ENCODE results near the gene IGFLR1.

The IGFLR1 gene

GRCh38 chr19:35730326-35730725 is 11.9 kb downstream of the IGFLR1 start:
- Histone ChIP-seq H3K9ac (ENCODE audit: low read length) (no peak overlapping the region), H3K27ac (ENCODE audit: low read depth, low read length) (no peak overlapping the region), H3K9me3 (ENCODE audit: insufficient read depth, low read depth, low read length) (no peaks in the 10 kb centered on the region), H2BK5ac (ENCODE audit: low read depth, low read length, poor library complexity) (no peak overlapping the region), H3K23ac (ENCODE audit: low read length) (no peak overlapping the region), H3K18ac (ENCODE audit: low read length) (no peak overlapping the region), H3K79me2 (ENCODE audit: control insufficient read depth, insufficient read depth, low read length, poor library complexity) (no peaks in the 10 kb centered on the region), H4K91ac (ENCODE audit: low read depth, low read length) (no peak overlapping the region), H4K8ac (ENCODE audit: low read depth, low read length) (no peak overlapping the region), H2BK12ac (ENCODE audit: low read length) (no peak overlapping the region), H3K4ac (ENCODE audit: low read depth, low read length) (no peak overlapping the region), H4K12ac (ENCODE audit: low read depth, low read length) (peak overlapping the region; percentile 25), H3K27me3 (ENCODE audit: insufficient read depth, low read length) (no peaks in the 10 kb centered on the region), H2AK5ac (ENCODE audit: low read length) (no peak overlapping the region), H3K14ac (ENCODE audit: low read length) (no peak overlapping the region), H3K4me3 (ENCODE audit: low read depth, low read length) (no peak overlapping the region), H3K4me2 (ENCODE audit: low read length) (no peak overlapping the region), H3K4me1 (ENCODE audit: control insufficient read depth in 1 of 2, insufficient read depth in 2 of 2, low read length in 2 of 2) (no peaks in the 10 kb centered on the region), H3K79me1 (ENCODE audit: low read length) (peaks cover 3% of the 10 kb centered on the region), H2BK120ac (ENCODE audit: insufficient read depth, low read length, poor library complexity) (no peak overlapping the region), H3K36me3 (ENCODE audit: control insufficient read depth in 1 of 2, insufficient read depth in 2 of 2, low read length in 2 of 2) (peaks cover 95 to 96% of the 10 kb centered on the region in 2 experiments), H2AFZ (ENCODE audit: insufficient read depth, low read length, poor library complexity) (no peak overlapping the region)
- no peak for DNase-seq
- WGBS (ENCODE audit: extremely low coverage, insufficient coverage, insufficient read length) = no CpG with 5 or more reads among the region's 18 CpGs

DNA sequence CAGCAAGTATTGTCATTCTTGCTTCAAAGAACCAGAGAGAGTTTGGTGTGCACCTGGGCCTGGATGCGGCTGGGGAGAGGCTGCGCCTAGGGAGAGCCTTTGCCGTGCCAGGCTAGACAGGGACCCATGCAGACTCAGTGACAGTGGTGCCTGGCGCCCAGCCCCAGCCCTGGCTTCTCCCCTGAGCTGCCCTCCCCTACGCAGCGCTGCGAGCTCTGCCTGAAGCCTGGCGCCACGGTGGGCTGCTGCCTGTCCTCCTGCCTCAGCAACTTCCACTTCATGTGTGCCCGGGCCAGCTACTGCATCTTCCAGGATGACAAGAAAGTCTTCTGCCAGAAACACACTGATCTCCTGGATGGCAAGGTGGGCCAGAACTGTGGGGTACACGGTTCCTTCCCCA is 12.5 kb downstream of the IGFLR1 start:
- Histone ChIP-seq H3K4me2 (ENCODE audit: low read length) (no peak overlapping the region), H3K27ac (ENCODE audit: low read depth, low read length) (no peak overlapping the region), H3K4ac (ENCODE audit: low read depth, low read length) (no peak overlapping the region), H3K9me3 (ENCODE audit: insufficient read depth, low read depth, low read length) (no peaks in the 10 kb centered on the region), H4K8ac (ENCODE audit: low read depth, low read length) (no peak overlapping the region), H2AK5ac (ENCODE audit: low read length) (no peak overlapping the region), H4K12ac (ENCODE audit: low read depth, low read length) (no peak overlapping the region), H3K9ac (ENCODE audit: low read length) (no peak overlapping the region), H3K79me1 (ENCODE audit: low read length) (peaks cover 3% of the 10 kb centered on the region), H3K27me3 (ENCODE audit: insufficient read depth, low read length) (no peaks in the 10 kb centered on the region), H3K4me3 (ENCODE audit: low read depth, low read length) (no peak overlapping the region), H3K18ac (ENCODE audit: low read length) (no peak overlapping the region), H2BK5ac (ENCODE audit: low read depth, low read length, poor library complexity) (no peak overlapping the region), H3K23ac (ENCODE audit: low read length) (no peak overlapping the region), H3K4me1 (ENCODE audit: control insufficient read depth in 1 of 2, insufficient read depth in 2 of 2, low read length in 2 of 2) (no peaks in the 10 kb centered on the region), H3K36me3 (ENCODE audit: control insufficient read depth in 1 of 2, insufficient read depth in 2 of 2, low read length in 2 of 2) (peaks cover 95 to 96% of the 10 kb centered on the region in 2 experiments), H2BK12ac (ENCODE audit: low read length) (no peak overlapping the region), H3K14ac (ENCODE audit: low read length) (no peak overlapping the region), H3K79me2 (ENCODE audit: control insufficient read depth, insufficient read depth, low read length, poor library complexity) (no peaks in the 10 kb centered on the region), H2AFZ (ENCODE audit: insufficient read depth, low read length, poor library complexity) (no peak overlapping the region), H2BK120ac (ENCODE audit: insufficient read depth, low read length, poor library complexity) (no peak overlapping the region), H4K91ac (ENCODE audit: low read depth, low read length) (no peak overlapping the region)
- DNase-seq = no peak
- no CpG with 5 or more reads among the region's 11 CpGs for whole genome bisulfite sequencing (ENCODE audit: extremely low coverage, insufficient coverage, insufficient read length)

- Histone ChIP-seq H3K9ac (ENCODE audit: low read length) (no peak overlapping the region), H3K36me3 (ENCODE audit: control insufficient read depth in 1 of 2, insufficient read depth in 2 of 2, low read length in 2 of 2) (peaks cover 95 to 96% of the 10 kb centered on the region in 2 experiments), H2BK12ac (ENCODE audit: low read length) (no peak overlapping the region), H2BK5ac (ENCODE audit: low read depth, low read length, poor library complexity) (no peak overlapping the region), H3K14ac (ENCODE audit: low read length) (no peak overlapping the region), H3K23ac (ENCODE audit: low read length) (no peak overlapping the region), H3K27me3 (ENCODE audit: insufficient read depth, low read length) (no peaks in the 10 kb centered on the region), H2AK5ac (ENCODE audit: low read length) (no peak overlapping the region), H3K9me3 (ENCODE audit: insufficient read depth, low read depth, low read length) (no peaks in the 10 kb centered on the region), H3K79me2 (ENCODE audit: control insufficient read depth, insufficient read depth, low read length, poor library complexity) (no peaks in the 10 kb centered on the region), H3K79me1 (ENCODE audit: low read length) (peaks cover under 1% of the 10 kb centered on the region), H4K8ac (ENCODE audit: low read depth, low read length) (no peak overlapping the region), H3K4me3 (ENCODE audit: low read depth, low read length) (no peak overlapping the region), H3K4me1 (ENCODE audit: control insufficient read depth in 1 of 2, insufficient read depth in 2 of 2, low read length in 2 of 2) (no peaks in the 10 kb centered on the region), H3K27ac (ENCODE audit: low read depth, low read length) (no peak overlapping the region), H3K4me2 (ENCODE audit: low read length) (no peak overlapping the region), H4K91ac (ENCODE audit: low read depth, low read length) (no peak overlapping the region), H2AFZ (ENCODE audit: insufficient read depth, low read length, poor library complexity) (no peak overlapping the region), H3K18ac (ENCODE audit: low read length) (no peak overlapping the region), H4K12ac (ENCODE audit: low read depth, low read length) (no peak overlapping the region), H2BK120ac (ENCODE audit: insufficient read depth, low read length, poor library complexity) (no peak overlapping the region), H3K4ac (ENCODE audit: low read depth, low read length) (no peak overlapping the region)
- no CpG with 5 or more reads among the region's 18 CpGs for WGBS (ENCODE audit: extremely low coverage, insufficient coverage, insufficient read length)
- DNase-seq = no peak
Observed at GRCh38 chr19:35729021-35729420, 13.2 kb downstream of the IGFLR1 start.

DNA sequence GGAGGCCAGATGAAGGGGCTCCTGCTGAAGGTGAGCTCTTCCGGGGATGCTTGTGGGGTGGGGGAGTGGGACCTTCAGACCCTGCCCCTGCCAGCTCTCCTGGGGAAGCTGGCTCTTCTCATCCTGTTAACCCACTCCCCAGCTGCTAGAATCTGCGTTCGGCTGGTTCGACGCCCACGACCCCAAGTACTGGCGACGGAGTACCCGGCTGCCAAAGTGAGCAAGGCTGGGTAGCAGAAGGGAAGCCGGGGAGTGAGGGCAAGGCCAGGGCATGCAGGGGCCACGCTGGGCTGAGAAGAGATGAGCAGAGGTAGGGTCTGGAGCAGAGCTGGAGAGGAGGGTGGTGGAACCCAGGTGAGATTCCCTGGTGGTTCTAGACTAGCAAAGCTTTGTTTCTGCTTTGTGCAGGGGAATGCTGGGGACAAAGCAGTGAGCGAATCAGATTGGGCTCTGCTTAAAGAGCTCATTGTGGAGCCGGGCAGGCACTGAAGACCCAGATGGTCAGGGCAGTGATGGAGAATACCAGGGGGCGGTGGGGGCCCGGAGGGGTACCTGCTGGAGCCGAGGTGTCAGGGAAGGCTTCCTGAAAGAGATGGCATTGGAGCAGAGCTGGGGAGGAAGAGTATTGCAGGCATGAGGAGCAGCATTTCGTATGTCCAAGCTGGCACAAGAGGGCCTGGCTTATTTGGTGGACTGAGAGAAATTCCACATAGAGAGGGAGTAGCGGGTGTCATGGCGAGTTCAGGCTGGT is 14.1 kb downstream of the IGFLR1 start:
- no peak overlapping the region for H3K23ac ChIP-seq (ENCODE audit: low read length)
- H3K4me2 ChIP-seq (ENCODE audit: low read length) = no peak overlapping the region
- H3K9ac ChIP-seq (ENCODE audit: low read length) = no peak overlapping the region
- no peaks in the 10 kb centered on the region for H3K27me3 ChIP-seq (ENCODE audit: insufficient read depth, low read length)
- H2BK120ac ChIP-seq (ENCODE audit: insufficient read depth, low read length, poor library complexity) = no peak overlapping the region
- no peak for DNase-seq
- no peak overlapping the region for H2AK5ac ChIP-seq (ENCODE audit: low read length)
- H4K91ac ChIP-seq (ENCODE audit: low read depth, low read length) = no peak overlapping the region
- H3K79me1 ChIP-seq (ENCODE audit: low read length) = no peaks in the 10 kb centered on the region
- H3K4me1 ChIP-seq (ENCODE audit: control insufficient read depth in 1 of 2, insufficient read depth in 2 of 2, low read length in 2 of 2) = no peaks in the 10 kb centered on the region
- H3K36me3 ChIP-seq (ENCODE audit: control insufficient read depth in 1 of 2, insufficient read depth in 2 of 2, low read length in 2 of 2) = peaks cover 95 to 96% of the 10 kb centered on the region in 2 experiments
- H3K18ac ChIP-seq (ENCODE audit: low read length) = no peak overlapping the region
- no peaks in the 10 kb centered on the region for H3K79me2 ChIP-seq (ENCODE audit: control insufficient read depth, insufficient read depth, low read length, poor library complexity)
- no peak overlapping the region for H2BK12ac ChIP-seq (ENCODE audit: low read length)
- no peak overlapping the region for H2AFZ ChIP-seq (ENCODE audit: insufficient read depth, low read length, poor library complexity)
- H3K4ac ChIP-seq (ENCODE audit: low read depth, low read length) = no peak overlapping the region
- H3K4me3 ChIP-seq (ENCODE audit: low read depth, low read length) = no peak overlapping the region
- H4K12ac ChIP-seq (ENCODE audit: low read depth, low read length) = no peak overlapping the region
- no CpG with 5 or more reads among the region's 19 CpGs for WGBS (ENCODE audit: extremely low coverage, insufficient coverage, insufficient read length)
- H3K27ac ChIP-seq (ENCODE audit: low read depth, low read length) = no peak overlapping the region
- H3K9me3 ChIP-seq (ENCODE audit: insufficient read depth, low read depth, low read length) = no peaks in the 10 kb centered on the region
- no peak overlapping the region for H2BK5ac ChIP-seq (ENCODE audit: low read depth, low read length, poor library complexity)
- H3K14ac ChIP-seq (ENCODE audit: low read length) = no peak overlapping the region
- no peak overlapping the region for H4K8ac ChIP-seq (ENCODE audit: low read depth, low read length)

Data from trophoblast cell (in vitro differentiated cells and primary cell).